Right atrium auricular region (tissue), 2 donors: Measurements from ENCODE around the gene ZBP1. TPM values are rescaled to one million over a fixed set of nuclear protein-coding genes. Genes with fewer than 3 reads are reported as not detected.

Experiments used
- DNase-seq: peaks from one replicate; pipeline ENCODE4 v3.0.0-alpha.2; 2019; ENCODE audit warnings: low spot score
- H3K27ac ChIP-seq, 2 donors: fragments of 200-600 bp; sonication (generic); 1 replicate in 1 of 2; 2 replicates in 1 of 2; pipeline ENCODE4 v1.5.1; 2016 to 2019
- H3K27me3 ChIP-seq, 2 donors: fragments of 200-600 bp; sonication (generic); one replicate each; pipeline versions ENCODE4 v1.5.1 to v1.6.0; 2017 to 2019
- H3K36me3 ChIP-seq: fragments of 200-600 bp; sonication (generic); one replicate; pipeline ENCODE4 v1.5.1; 2016
- H3K4me1 ChIP-seq, 2 donors: fragments of 200-600 bp; sonication (generic); one replicate each; pipeline versions ENCODE4 v1.5.1 to v1.6.0; 2017 to 2019
- H3K4me3 ChIP-seq, 2 donors: fragments of 200-600 bp; sonication (generic); 1 replicate in 1 of 2; 2 replicates in 1 of 2; pipeline ENCODE4 v1.5.1; 2017 to 2019; ENCODE audit warnings: mild to moderate bottlenecking in 1 of 2, moderate library complexity in 1 of 2
- H3K9me3 ChIP-seq, 2 donors: fragments of 200-600 bp; sonication (generic); one replicate each; pipeline ENCODE4 v1.5.1; 2019
- CTCF ChIP-seq, 2 donors: fragments of 200-600 bp; sonication (generic); IDR thresholded peaks; one replicate each; pipeline ENCODE4 v1.5.1; 2019; ENCODE audit warnings: antibody characterized with exemption in 2 of 2
- total RNA-seq, 2 donors: library from RNA; depleted of rRNA; stranded (reverse); fragments of >200 nt; gene quantifications; one replicate each; pipeline ENCODE4 v1.1.0, GENCODE V29; 2016

Gene ZBP1
- total RNA-seq, 2 donors from 2014 or later = not detected

DNA sequence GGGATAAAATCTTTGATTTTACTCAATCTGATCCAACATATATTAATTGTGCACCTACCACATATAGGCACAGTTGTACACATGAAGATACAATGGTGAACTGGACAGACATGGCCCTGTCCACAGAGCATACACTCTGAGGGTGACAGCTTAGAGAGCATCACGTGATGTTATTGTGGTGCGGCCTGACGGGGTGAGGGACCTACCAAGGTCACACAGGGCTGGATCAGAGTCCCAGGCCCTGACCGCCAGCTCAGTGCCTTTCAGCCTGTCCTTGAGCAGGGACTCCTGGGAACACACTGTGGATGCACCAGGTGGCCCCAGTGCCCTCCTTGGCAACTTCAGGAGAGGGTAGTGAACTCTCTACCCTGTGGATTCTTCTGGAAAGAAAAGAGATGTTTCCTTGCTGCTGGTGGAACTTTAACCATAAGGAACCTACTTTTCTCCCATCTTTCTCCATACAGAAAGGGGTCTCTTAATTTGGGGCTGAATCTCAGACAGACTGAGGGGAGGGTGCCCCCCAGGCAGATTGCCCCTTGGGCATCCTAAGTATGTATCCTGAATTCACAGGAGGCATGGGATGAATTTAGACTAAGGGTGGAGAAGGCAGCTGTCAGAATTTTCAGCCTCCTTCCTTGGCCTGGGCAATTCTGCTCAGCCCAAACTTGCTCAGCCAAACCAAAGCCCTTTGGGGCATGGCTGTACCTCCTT, 32.8 kb downstream of the ZBP1 start:
- Histone ChIP-seq H3K27me3 (no peaks in the 10 kb centered on the region), H3K9me3 (peaks cover 0 to 8% of the 10 kb centered on the region in 2 donors), H3K36me3 (no peaks in the 10 kb centered on the region), H3K27ac (no peak overlapping the region), H3K4me3 (no peak overlapping the region), H3K4me1 (no peaks in the 10 kb centered on the region)
- no peak for DNase-seq
- no peak for TF ChIP-seq CTCF (IDR thresholded peaks at IDR 0.05)

DNA sequence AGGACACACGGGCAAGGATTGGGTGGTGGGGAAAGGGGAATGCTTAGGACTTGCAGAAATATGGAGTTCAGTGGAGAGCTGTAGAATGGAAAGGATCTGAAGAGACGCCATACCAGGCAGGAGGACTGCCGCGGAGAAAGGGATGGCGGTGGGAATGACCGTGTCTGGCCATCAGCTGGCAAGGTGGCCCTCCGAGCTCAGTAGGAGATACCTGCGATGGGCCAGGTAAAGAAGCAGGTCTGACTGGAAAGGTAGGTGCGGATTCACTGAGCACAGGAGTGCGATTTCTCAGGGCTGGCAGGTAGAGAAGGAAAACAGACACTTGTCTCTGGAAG, 33.3 kb downstream of the ZBP1 start:
- no peak for DNase-seq
- Histone ChIP-seq H3K27ac (no peak overlapping the region), H3K36me3 (no peaks in the 10 kb centered on the region), H3K9me3 (peaks cover 0 to 8% of the 10 kb centered on the region in 2 donors), H3K27me3 (no peaks in the 10 kb centered on the region), H3K4me3 (no peak overlapping the region), H3K4me1 (no peaks in the 10 kb centered on the region)
- TF ChIP-seq CTCF (IDR thresholded peaks at IDR 0.05) = no peak

- no peaks in the 10 kb centered on the region for H3K36me3 ChIP-seq
- H3K9me3 ChIP-seq = peaks cover 0 to 8% of the 10 kb centered on the region in 2 donors
- no peaks in the 10 kb centered on the region for H3K27me3 ChIP-seq
- no peaks in the 10 kb centered on the region for H3K4me1 ChIP-seq
- no peak overlapping the region for H3K27ac ChIP-seq
- H3K4me3 ChIP-seq = no peak overlapping the region
- no peak for DNase-seq
- TF ChIP-seq CTCF (IDR thresholded peaks at IDR 0.05) = no peak
These were observed 33.8 kb downstream of the ZBP1 start for GRCh38 chr20:57586370-57586793.

- Histone ChIP-seq H3K27ac (no peak overlapping the region), H3K4me1 (no peaks in the 10 kb centered on the region), H3K9me3 (peaks cover 0 to 8% of the 10 kb centered on the region in 2 donors), H3K4me3 (no peak overlapping the region), H3K36me3 (no peaks in the 10 kb centered on the region), H3K27me3 (no peaks in the 10 kb centered on the region)
- TF ChIP-seq CTCF (IDR thresholded peaks at IDR 0.05) = no peak
- DNase-seq = no peak
These were observed 34.6 kb downstream of the ZBP1 start for GRCh38 chr20:57585466-57586213.

GRCh38 chr20:57584768-57585461, 35.3 kb downstream of the ZBP1 start:
- Histone ChIP-seq H3K4me3 (no peak overlapping the region), H3K27me3 (no peaks in the 10 kb centered on the region), H3K36me3 (no peaks in the 10 kb centered on the region), H3K4me1 (no peaks in the 10 kb centered on the region), H3K27ac (no peak overlapping the region), H3K9me3 (peaks cover 0 to 8% of the 10 kb centered on the region in 2 donors)
- TF ChIP-seq CTCF (IDR thresholded peaks at IDR 0.05) = no peak
- DNase-seq = no peak
